ENCODE measurements around the gene TNIK. TPM values are rescaled to one million over a fixed set of nuclear protein-coding genes. Genes with fewer than 3 reads are reported as not detected.

The TNIK gene
- total RNA-seq, 2 donors from 2014 or later, result 5.6 to 47.1 TPM

- no peak for TF ChIP-seq CTCF (IDR thresholded peaks at IDR 0.05)
- TF ChIP-seq POLR2AphosphoS5 (IDR thresholded peaks at IDR 0.05), result no peak
- no peak for TF ChIP-seq POLR2A (IDR thresholded peaks at IDR 0.05)
- intact Hi-C loops (cut with DNase I), result no loop called here
Observed at GRCh38 chr3:171193693-171194092, 266.5 kb downstream of the TNIK start.

GRCh38 chr3:171192176-171192854 is 267.9 kb downstream of the TNIK start:
- Histone ChIP-seq H3K9me3 (no peaks in the 10 kb centered on the region), H3K27ac (no peak overlapping the region), H3K4me1 (replicated peaks) (no peaks in the 10 kb centered on the region), H3K4me3 (no peak overlapping the region), H3K27me3 (replicated peaks; ENCODE audit: insufficient read depth) (no peaks in the 10 kb centered on the region), H3K36me3 (no peaks in the 10 kb centered on the region)
- intact Hi-C loops (cut with DNase I), result no loop called here
- WGBS, result 85% methylated on average over 2 of the region's 2 CpGs
- no peak for DNase-seq (ENCODE audit: low spot score)
- no peak for TF ChIP-seq POLR2AphosphoS5 (IDR thresholded peaks at IDR 0.05)
- TF ChIP-seq POLR2A (IDR thresholded peaks at IDR 0.05), result no peak
- no peak for TF ChIP-seq CTCF (IDR thresholded peaks at IDR 0.05)

More at GRCh38 chr3:171193693-171194092, 266.5 kb downstream of the TNIK start:
- Histone ChIP-seq H3K4me3 (no peak overlapping the region), H3K27me3 (replicated peaks; ENCODE audit: insufficient read depth) (no peaks in the 10 kb centered on the region), H3K36me3 (no peaks in the 10 kb centered on the region), H3K27ac (no peak overlapping the region), H3K4me1 (replicated peaks) (no peaks in the 10 kb centered on the region), H3K9me3 (no peaks in the 10 kb centered on the region)
- DNase-seq (ENCODE audit: low spot score), result no peak
- 87% methylated on average over 1 of the region's 1 CpG for WGBS

- H3K27me3 ChIP-seq (replicated peaks; ENCODE audit: insufficient read depth), result no peaks in the 10 kb centered on the region
- no peak overlapping the region for H3K4me3 ChIP-seq
- H3K4me1 ChIP-seq (replicated peaks), result no peaks in the 10 kb centered on the region
- H3K27ac ChIP-seq, result no peak overlapping the region
- intact Hi-C loops (cut with DNase I), result no loop called here
- no peaks in the 10 kb centered on the region for H3K36me3 ChIP-seq
- DNase-seq (ENCODE audit: low spot score), result no peak
- TF ChIP-seq POLR2AphosphoS5 (IDR thresholded peaks at IDR 0.05) (no peak), CTCF (IDR thresholded peaks at IDR 0.05) (no peak), POLR2A (IDR thresholded peaks at IDR 0.05) (no peak)
- H3K9me3 ChIP-seq, result no peaks in the 10 kb centered on the region
- 84% methylated on average over 1 of the region's 1 CpG for WGBS
Observed at GRCh38 chr3:171190668-171191067, 269.5 kb downstream of the TNIK start.

GRCh38 chr3:171189394-171190080 is 270.7 kb downstream of the TNIK start:
- WGBS, result 96% methylated on average over 3 of the region's 3 CpGs
- Histone ChIP-seq H3K36me3 (no peaks in the 10 kb centered on the region), H3K9me3 (no peaks in the 10 kb centered on the region), H3K27me3 (replicated peaks; ENCODE audit: insufficient read depth) (no peaks in the 10 kb centered on the region), H3K4me3 (no peak overlapping the region), H3K4me1 (replicated peaks) (no peaks in the 10 kb centered on the region), H3K27ac (no peak overlapping the region)
- no peak for DNase-seq (ENCODE audit: low spot score)
- intact Hi-C loops (cut with DNase I), result loop anchor here (5.0 kb wide), 1 partner anchor 273 kb away; the partner anchor contains the start of gene TNIK
- TF ChIP-seq POLR2AphosphoS5 (IDR thresholded peaks at IDR 0.05) (no peak), POLR2A (IDR thresholded peaks at IDR 0.05) (no peak), CTCF (IDR thresholded peaks at IDR 0.05) (no peak)

Data from prostate gland (tissue), 2 donors.